BE2C (cell line): Measurements from ENCODE around the gene LCN1.

ENCODE experiments used
- DNase-seq: peaks from one replicate; pipeline ENCODE4 v3.0.0-alpha.2; 2020
- H3K27me3 ChIP-seq: fragments of 250-450 bp; sonication (Bioruptor Pico); 2 replicates; pipeline ENCODE4 v1.5.1; 2020; ENCODE audit warnings: mild to moderate bottlenecking
- H3K36me3 ChIP-seq: fragments of 250-450 bp; sonication (Bioruptor Pico); 2 replicates; pipeline ENCODE4 v1.5.1; 2020; ENCODE audit warnings: mild to moderate bottlenecking
- H3K4me1 ChIP-seq: fragments of 250-450 bp; sonication (Bioruptor Pico); 2 replicates; pipeline ENCODE4 v1.5.1; 2020
- H3K4me3 ChIP-seq: 2 replicates; pipeline ENCODE4 v1.5.1; 2011; ENCODE audit warnings: low read depth, low read length
- H3K9me3 ChIP-seq: fragments of 250-450 bp; sonication (Bioruptor Pico); 2 replicates; pipeline ENCODE4 v1.5.1; 2020
- CTCF ChIP-seq: IDR thresholded peaks from 2 replicates; pipeline ENCODE4 v1.5.1; 2012; ENCODE audit warnings: mild to moderate bottlenecking, low read depth, low read length

Gene LCN1

GRCh38 chr9:135574331-135574730 lies 53.1 kb downstream of the LCN1 start:
- DNase-seq = no peak
- peaks cover 4% of the 10 kb centered on the region for H3K27me3 ChIP-seq
- no peak for TF ChIP-seq CTCF

GRCh38 chr9:135574943-135575342 lies 53.7 kb downstream of the LCN1 start:
- Histone ChIP-seq H3K36me3 (no peaks in the 10 kb centered on the region), H3K4me3 (no peak overlapping the region), H3K4me1 (no peaks in the 10 kb centered on the region; the same call in 1 of the 2 replicates), H3K9me3 (0 out of 2 replicates have a peak, but pooled peaks cover 3% of the 10 kb centered on the region), H3K27me3 (peaks cover 4% of the 10 kb centered on the region)
- DNase-seq = no peak
- TF ChIP-seq CTCF = no peak

More at GRCh38 chr9:135574331-135574730, 53.1 kb downstream of the LCN1 start:
- Histone ChIP-seq H3K36me3 (no peaks in the 10 kb centered on the region), H3K9me3 (0 out of 2 replicates have a peak, but pooled peaks cover 3% of the 10 kb centered on the region), H3K4me3 (no peak overlapping the region), H3K4me1 (no peaks in the 10 kb centered on the region; the same call in 1 of the 2 replicates)
